ENCODE results near the gene SDS.

GRCh38 chr12:113408756-113409298, 5.1 kb upstream of the SDS start:
- TF ChIP-seq ZC3H10 (CRISPR knock-in tag; IDR thresholded peaks at IDR 0.05) (no peak), ZNF70 (CRISPR knock-in tag; IDR thresholded peaks at IDR 0.05) (no peak), ARNTL (CRISPR knock-in tag; IDR thresholded peaks at IDR 0.05; ENCODE audit: borderline replicate concordance, low read depth) (no peak)
- TF ChIP-seq, protein P1, sequence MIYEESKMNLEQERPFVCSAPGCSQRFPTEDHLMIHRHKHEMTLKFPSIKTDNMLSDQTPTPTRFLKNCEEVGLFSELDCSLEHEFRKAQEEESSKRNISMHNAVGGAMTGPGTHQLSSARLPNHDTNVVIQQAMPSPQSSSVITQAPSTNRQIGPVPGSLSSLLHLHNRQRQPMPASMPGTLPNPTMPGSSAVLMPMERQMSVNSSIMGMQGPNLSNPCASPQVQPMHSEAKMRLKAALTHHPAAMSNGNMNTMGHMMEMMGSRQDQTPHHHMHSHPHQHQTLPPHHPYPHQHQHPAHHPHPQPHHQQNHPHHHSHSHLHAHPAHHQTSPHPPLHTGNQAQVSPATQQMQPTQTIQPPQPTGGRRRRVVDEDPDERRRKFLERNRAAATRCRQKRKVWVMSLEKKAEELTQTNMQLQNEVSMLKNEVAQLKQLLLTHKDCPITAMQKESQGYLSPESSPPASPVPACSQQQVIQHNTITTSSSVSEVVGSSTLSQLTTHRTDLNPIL (CRISPR knock-in tag; IDR thresholded peaks at IDR 0.05; ENCODE audit: low read depth), result no peak
